Erythroblast (primary cell): ENCODE data around the gene HPS5.

Experiments used
- GATA1 ChIP-seq: IDR thresholded peaks from 2 replicates; pipeline ENCODE4 v1.6.1; 2011; ENCODE audit warnings: low read depth, mild to moderate bottlenecking, control low read depth, low read length, moderate library complexity
- POLR2A ChIP-seq: IDR thresholded peaks from 2 replicates; pipeline ENCODE4 v1.6.1; 2011; ENCODE audit warnings: mild to moderate bottlenecking, low read length

GRCh38 chr11:18321578-18321968 is 367 bp downstream of the HPS5 start:
- TF ChIP-seq POLR2A, result no peak
- no peak for TF ChIP-seq GATA1
